ENCODE results near the gene CDH4. TPM values are rescaled to one million over a fixed set of nuclear protein-coding genes. Genes with fewer than 3 reads are reported as not detected.

CDH4 gene
- total and polyA plus RNA-seq, 2 of the 4 experiments (the other 2 are of a cell fraction), result 1.6 to 3.5 TPM

DNA sequence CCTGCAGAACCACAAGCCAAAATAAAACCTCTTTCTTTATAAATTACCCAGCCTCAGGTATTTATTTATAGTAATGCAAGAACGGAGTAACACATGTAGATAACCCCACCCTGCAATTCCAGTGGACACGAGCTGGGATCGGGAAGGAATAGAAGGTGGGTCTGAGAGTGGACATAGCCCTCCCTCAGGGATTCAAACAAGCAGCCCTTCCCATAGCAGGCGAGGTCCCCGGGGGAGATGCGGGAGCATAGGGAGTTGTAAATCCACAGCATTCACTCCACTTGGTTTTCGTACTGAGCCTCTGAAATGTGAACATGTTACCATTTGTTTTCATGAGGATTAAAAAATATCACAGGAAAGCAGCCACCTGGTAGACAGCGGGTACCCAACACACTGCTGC lies 312.6 kb downstream of the CDH4 start:
- H3K9ac ChIP-seq (ENCODE audit: low read depth, low read length), result no peak overlapping the region
- no peak overlapping the region for H2BK20ac ChIP-seq (ENCODE audit: low read depth, low read length)
- no peaks in the 10 kb centered on the region for H4K20me1 ChIP-seq (ENCODE audit: insufficient read depth, low read length)
- no peak overlapping the region for H4K5ac ChIP-seq (ENCODE audit: low read depth, low read length)
- H3K23ac ChIP-seq (ENCODE audit: low read depth, low read length), result no peak overlapping the region
- no peak overlapping the region for H4K8ac ChIP-seq (ENCODE audit: low read depth in 2 of 2, low read length in 2 of 2)
- H2AK9ac ChIP-seq (replicated peaks; ENCODE audit: low read depth, low read length, poor library complexity), result no peak overlapping the region
- intact Hi-C loops (cut with micrococcal nuclease) (no loop called here), in situ Hi-C loops (cut with MboI; ENCODE audit: low sequenced_read_pairs) (no loop called here), dilution Hi-C loops (cut with HindIII; ENCODE audit: low sequenced_read_pairs, unreplicated experiment) (no loop called here)
- H3K27me3 ChIP-seq (ENCODE audit: control insufficient read depth, insufficient read depth, low read length), result no peaks in the 10 kb centered on the region
- no peak for ATAC-seq (ENCODE audit: low read depth)
- H3K27ac ChIP-seq (ENCODE audit: insufficient read depth, low read length), result no peak overlapping the region
- TF ChIP-seq MXI1 (IDR thresholded peaks at IDR 0.05; ENCODE audit: borderline replicate concordance, low read depth, low read length) (no peak), BHLHE40 (IDR thresholded peaks at IDR 0.05; ENCODE audit: low read depth, low read length) (no peak), RAD21 (IDR thresholded peaks at IDR 0.05; ENCODE audit: low read length) (no peak), POLR2A (IDR thresholded peaks at IDR 0.05; ENCODE audit: low read depth, low read length) (no peak), NFE2L2 (IDR thresholded peaks at IDR 0.05; ENCODE audit: low read depth, low read length) (no peak), CEBPB (IDR thresholded peaks at IDR 0.05; ENCODE audit: low read depth, low read length) (no peak), MAZ (IDR thresholded peaks at IDR 0.05; ENCODE audit: borderline replicate concordance, low read depth, low read length) (no peak), MAFK (IDR thresholded peaks at IDR 0.05; ENCODE audit: low read depth, low read length) (no peak), FOS (IDR thresholded peaks at IDR 0.05; ENCODE audit: low read depth, low read length) (no peak)
- TF ChIP-seq, protein P1, sequence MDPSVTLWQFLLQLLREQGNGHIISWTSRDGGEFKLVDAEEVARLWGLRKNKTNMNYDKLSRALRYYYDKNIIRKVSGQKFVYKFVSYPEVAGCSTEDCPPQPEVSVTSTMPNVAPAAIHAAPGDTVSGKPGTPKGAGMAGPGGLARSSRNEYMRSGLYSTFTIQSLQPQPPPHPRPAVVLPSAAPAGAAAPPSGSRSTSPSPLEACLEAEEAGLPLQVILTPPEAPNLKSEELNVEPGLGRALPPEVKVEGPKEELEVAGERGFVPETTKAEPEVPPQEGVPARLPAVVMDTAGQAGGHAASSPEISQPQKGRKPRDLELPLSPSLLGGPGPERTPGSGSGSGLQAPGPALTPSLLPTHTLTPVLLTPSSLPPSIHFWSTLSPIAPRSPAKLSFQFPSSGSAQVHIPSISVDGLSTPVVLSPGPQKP (IDR thresholded peaks at IDR 0.05; ENCODE audit: borderline replicate concordance, low read depth, low read length), result no peak
- TF ChIP-seq, protein P2, sequence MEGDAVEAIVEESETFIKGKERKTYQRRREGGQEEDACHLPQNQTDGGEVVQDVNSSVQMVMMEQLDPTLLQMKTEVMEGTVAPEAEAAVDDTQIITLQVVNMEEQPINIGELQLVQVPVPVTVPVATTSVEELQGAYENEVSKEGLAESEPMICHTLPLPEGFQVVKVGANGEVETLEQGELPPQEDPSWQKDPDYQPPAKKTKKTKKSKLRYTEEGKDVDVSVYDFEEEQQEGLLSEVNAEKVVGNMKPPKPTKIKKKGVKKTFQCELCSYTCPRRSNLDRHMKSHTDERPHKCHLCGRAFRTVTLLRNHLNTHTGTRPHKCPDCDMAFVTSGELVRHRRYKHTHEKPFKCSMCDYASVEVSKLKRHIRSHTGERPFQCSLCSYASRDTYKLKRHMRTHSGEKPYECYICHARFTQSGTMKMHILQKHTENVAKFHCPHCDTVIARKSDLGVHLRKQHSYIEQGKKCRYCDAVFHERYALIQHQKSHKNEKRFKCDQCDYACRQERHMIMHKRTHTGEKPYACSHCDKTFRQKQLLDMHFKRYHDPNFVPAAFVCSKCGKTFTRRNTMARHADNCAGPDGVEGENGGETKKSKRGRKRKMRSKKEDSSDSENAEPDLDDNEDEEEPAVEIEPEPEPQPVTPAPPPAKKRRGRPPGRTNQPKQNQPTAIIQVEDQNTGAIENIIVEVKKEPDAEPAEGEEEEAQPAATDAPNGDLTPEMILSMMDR (conservative IDR thresholded peaks at IDR 0.05; ENCODE audit: low read depth, low read length), result no peak
- no peaks in the 10 kb centered on the region for H3K36me3 ChIP-seq (ENCODE audit: control insufficient read depth, insufficient read depth, low read length)
- no peaks in the 10 kb centered on the region; a peak in 1 of 4 replicates for H3K79me1 ChIP-seq (ENCODE audit: low read depth in 1 of 2, low read length in 2 of 2)
- H3K9me1 ChIP-seq (ENCODE audit: insufficient read depth, low read length), result peaks cover 4% of the 10 kb centered on the region; the same call in 1 of the 2 replicates
- no peak overlapping the region for H3K14ac ChIP-seq (replicated peaks; ENCODE audit: low read depth, low read length)
- no peak overlapping the region for H2AFZ ChIP-seq (replicated peaks; ENCODE audit: low read length, poor library complexity)
- H3K4me1 ChIP-seq (ENCODE audit: control insufficient read depth, insufficient read depth, low read length), result no peaks in the 10 kb centered on the region
- DNase-seq, result no peak
- WGBS, 2 experiments (ENCODE audit: extremely low coverage in 2 of 2, insufficient read length in 1 of 2), result 100% methylated on average over 1 of the region's 8 CpGs; no CpG with 5 or more reads in 1 of the 2 experiments
- H2BK15ac ChIP-seq (ENCODE audit: low read depth, low read length), result no peak overlapping the region
- no peak overlapping the region for H3K4me2 ChIP-seq (ENCODE audit: low read depth, low read length)
- no peak overlapping the region for H3K4me3 ChIP-seq (ENCODE audit: insufficient read depth, low read depth, low read length)
- no peak overlapping the region for H4K91ac ChIP-seq (ENCODE audit: insufficient read depth, low read depth, low read length)
- no TSS peak for BruUV-seq (replicated peaks)
- no peaks in the 10 kb centered on the region; the same call in 1 of the 2 replicates for H3K9me3 ChIP-seq (ENCODE audit: control insufficient read depth, insufficient read depth, low read length)
- no peak overlapping the region for H3K18ac ChIP-seq (ENCODE audit: low read depth, low read length)
- H3K4ac ChIP-seq (ENCODE audit: low read depth, low read length), result no peak overlapping the region
- no peak overlapping the region for H3K56ac ChIP-seq (ENCODE audit: extremely low read depth, insufficient read depth, low read length)
- CTCF ChIA-PET, result no interaction called here
- H2AK5ac ChIP-seq (ENCODE audit: low read depth, low read length), result no peak overlapping the region
- POLR2A ChIA-PET (ENCODE audit: unreplicated experiment), result no interaction called here
- H2BK5ac ChIP-seq (ENCODE audit: low read depth, low read length, poor library complexity, severe bottlenecking), result no peak overlapping the region
- no peak overlapping the region for H2BK120ac ChIP-seq (ENCODE audit: low read depth, low read length)

Data from IMR-90 (cell line).